KMS-11 (cell line): Measurements from ENCODE around the gene EPHA5.

Source experiments
- H2AFZ ChIP-seq: fragments of 200-600 bp; sonication (generic); 2 replicates; pipeline ENCODE4 v1.6.1; 2016; ENCODE audit warnings: antibody characterized with exemption, mixed run types, low read depth
- H3K27ac ChIP-seq: fragments of 200-600 bp; sonication (generic); 2 replicates; pipeline ENCODE4 v1.6.1; 2016; ENCODE audit warnings: mild to moderate bottlenecking, mixed run types
- H3K27me3 ChIP-seq: fragments of 200-600 bp; sonication (generic); 2 replicates; pipeline ENCODE4 v1.6.1; 2017; ENCODE audit warnings: mild to moderate bottlenecking, low read depth, mixed run types, moderate library complexity; ENCODE audit not compliant: insufficient read depth
- H3K36me3 ChIP-seq: fragments of 200-600 bp; sonication (generic); 2 replicates; pipeline ENCODE4 v1.6.1; 2017; ENCODE audit warnings: mild to moderate bottlenecking, mixed run types; ENCODE audit not compliant: insufficient read depth
- H3K4me1 ChIP-seq: fragments of 200-600 bp; sonication (generic); 2 replicates; pipeline ENCODE4 v1.6.1; 2016; ENCODE audit warnings: mild to moderate bottlenecking, low read depth, mixed run types; ENCODE audit not compliant: poor library complexity, severe bottlenecking
- H3K4me2 ChIP-seq: fragments of 200-600 bp; sonication (generic); 2 replicates; pipeline ENCODE4 v1.7.0; 2016; ENCODE audit warnings: mild to moderate bottlenecking, mixed run types
- H3K4me3 ChIP-seq: fragments of 200-600 bp; sonication (generic); IDR thresholded peaks from 2 replicates; pipeline ENCODE4 v1.6.1; 2017; ENCODE audit warnings: low read depth, low read length, mixed read lengths; ENCODE audit not compliant: insufficient read depth
- H3K79me2 ChIP-seq: fragments of 200-600 bp; sonication (generic); 2 replicates; pipeline ENCODE4 v1.6.1; 2016; ENCODE audit warnings: low read depth, mixed run types; ENCODE audit not compliant: insufficient read depth
- H3K9ac ChIP-seq: fragments of 200-600 bp; sonication (generic); 2 replicates; pipeline ENCODE4 v1.6.1; 2016; ENCODE audit warnings: mild to moderate bottlenecking, mixed run types
- H4K20me1 ChIP-seq: fragments of 200-600 bp; sonication (generic); 2 replicates; pipeline ENCODE4 v1.6.1; 2016; ENCODE audit warnings: mild to moderate bottlenecking, mixed run types; ENCODE audit not compliant: insufficient read depth
- TF ChIP-seq, protein P1 (sequence below): fragments of 200-600 bp; sonication (generic); conservative IDR thresholded peaks from 2 replicates; pipeline ENCODE4 v1.6.1; 2017; ENCODE audit warnings: low read depth, mild to moderate bottlenecking, antibody characterized with exemption, low read length, moderate library complexity, mixed read lengths

The EPHA5 gene

DNA sequence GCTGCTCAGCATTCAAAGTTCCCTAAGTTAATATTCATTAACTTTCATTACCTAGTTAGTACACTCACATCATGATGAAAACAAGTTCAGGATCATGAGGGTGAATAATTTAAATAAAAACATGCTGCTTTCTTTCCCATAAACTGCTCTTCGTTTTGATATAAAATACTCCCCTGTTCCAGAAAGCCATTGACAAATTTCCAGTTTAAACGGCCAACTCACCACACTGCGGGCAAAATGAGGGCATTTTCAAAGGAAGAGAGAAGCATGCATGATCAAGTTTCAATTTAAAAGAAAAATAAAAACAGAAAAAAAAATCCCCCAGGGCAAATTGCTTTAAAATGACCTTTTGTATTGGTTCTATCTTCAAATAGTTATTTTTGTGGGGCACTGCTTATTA is 69.6 kb downstream of the EPHA5 start:
- no peaks in the 10 kb centered on the region for H4K20me1 ChIP-seq
- no peak overlapping the region for H3K9ac ChIP-seq
- no peak overlapping the region for H2AFZ ChIP-seq
- H3K36me3 ChIP-seq, result no peaks in the 10 kb centered on the region
- no peaks in the 10 kb centered on the region for H3K4me1 ChIP-seq
- no peaks in the 10 kb centered on the region for H3K79me2 ChIP-seq
- no peaks in the 10 kb centered on the region for H3K27me3 ChIP-seq
- no peak overlapping the region for H3K27ac ChIP-seq
- no peak overlapping the region for H3K4me2 ChIP-seq
- no peak overlapping the region for H3K4me3 ChIP-seq
- TF ChIP-seq, protein P1, sequence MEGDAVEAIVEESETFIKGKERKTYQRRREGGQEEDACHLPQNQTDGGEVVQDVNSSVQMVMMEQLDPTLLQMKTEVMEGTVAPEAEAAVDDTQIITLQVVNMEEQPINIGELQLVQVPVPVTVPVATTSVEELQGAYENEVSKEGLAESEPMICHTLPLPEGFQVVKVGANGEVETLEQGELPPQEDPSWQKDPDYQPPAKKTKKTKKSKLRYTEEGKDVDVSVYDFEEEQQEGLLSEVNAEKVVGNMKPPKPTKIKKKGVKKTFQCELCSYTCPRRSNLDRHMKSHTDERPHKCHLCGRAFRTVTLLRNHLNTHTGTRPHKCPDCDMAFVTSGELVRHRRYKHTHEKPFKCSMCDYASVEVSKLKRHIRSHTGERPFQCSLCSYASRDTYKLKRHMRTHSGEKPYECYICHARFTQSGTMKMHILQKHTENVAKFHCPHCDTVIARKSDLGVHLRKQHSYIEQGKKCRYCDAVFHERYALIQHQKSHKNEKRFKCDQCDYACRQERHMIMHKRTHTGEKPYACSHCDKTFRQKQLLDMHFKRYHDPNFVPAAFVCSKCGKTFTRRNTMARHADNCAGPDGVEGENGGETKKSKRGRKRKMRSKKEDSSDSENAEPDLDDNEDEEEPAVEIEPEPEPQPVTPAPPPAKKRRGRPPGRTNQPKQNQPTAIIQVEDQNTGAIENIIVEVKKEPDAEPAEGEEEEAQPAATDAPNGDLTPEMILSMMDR, result no peak

DNA sequence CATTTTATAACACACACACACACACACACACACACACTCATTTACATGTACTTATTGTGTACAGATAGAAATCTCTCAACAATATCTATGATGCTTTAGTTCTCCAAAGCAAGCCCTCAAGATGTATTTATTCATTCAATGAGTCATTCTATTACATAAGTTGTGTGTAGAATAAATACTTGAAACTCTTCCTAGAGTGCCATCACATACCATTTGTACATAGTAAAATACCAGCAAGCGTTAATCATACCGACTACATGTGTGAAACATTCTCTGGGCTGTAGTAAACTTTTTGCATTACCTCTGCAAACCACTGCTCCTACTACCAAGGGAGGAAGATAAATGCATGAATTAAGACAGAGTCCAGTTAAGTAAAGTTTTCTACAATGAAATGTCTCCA is 70.9 kb downstream of the EPHA5 start:
- Histone ChIP-seq H3K36me3 (no peaks in the 10 kb centered on the region), H4K20me1 (no peaks in the 10 kb centered on the region), H3K27ac (no peak overlapping the region), H3K4me1 (no peaks in the 10 kb centered on the region), H3K4me3 (no peak overlapping the region), H3K79me2 (no peaks in the 10 kb centered on the region), H2AFZ (no peak overlapping the region), H3K27me3 (no peaks in the 10 kb centered on the region), H3K4me2 (no peak overlapping the region), H3K9ac (no peak overlapping the region)
- TF ChIP-seq, protein P1, result no peak

DNA sequence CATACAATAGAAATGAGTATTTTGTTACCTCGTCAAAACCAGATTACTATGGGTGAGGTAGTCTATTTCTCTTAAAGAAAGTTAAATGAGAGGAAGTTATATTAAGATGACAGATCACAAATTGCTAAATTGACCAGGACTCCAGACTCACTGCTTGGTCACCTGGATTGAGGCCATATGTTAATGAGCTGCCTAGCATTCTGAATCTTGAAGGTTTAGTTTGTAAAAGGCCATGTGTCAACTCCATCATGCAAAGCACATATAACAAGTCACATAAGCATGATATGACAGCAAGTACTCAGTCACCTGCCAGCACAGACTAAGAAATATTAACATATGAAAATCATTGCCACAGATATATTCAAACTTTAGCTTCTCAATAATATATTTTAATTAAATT is 72.6 kb downstream of the EPHA5 start:
- no peak overlapping the region for H3K4me3 ChIP-seq
- no peak overlapping the region for H3K9ac ChIP-seq
- H3K79me2 ChIP-seq, result no peaks in the 10 kb centered on the region
- no peaks in the 10 kb centered on the region for H4K20me1 ChIP-seq
- no peaks in the 10 kb centered on the region for H3K4me1 ChIP-seq
- no peak overlapping the region for H2AFZ ChIP-seq
- no peak overlapping the region for H3K27ac ChIP-seq
- H3K4me2 ChIP-seq, result no peak overlapping the region
- TF ChIP-seq, protein P1, result no peak
- no peaks in the 10 kb centered on the region for H3K27me3 ChIP-seq
- no peaks in the 10 kb centered on the region for H3K36me3 ChIP-seq

DNA sequence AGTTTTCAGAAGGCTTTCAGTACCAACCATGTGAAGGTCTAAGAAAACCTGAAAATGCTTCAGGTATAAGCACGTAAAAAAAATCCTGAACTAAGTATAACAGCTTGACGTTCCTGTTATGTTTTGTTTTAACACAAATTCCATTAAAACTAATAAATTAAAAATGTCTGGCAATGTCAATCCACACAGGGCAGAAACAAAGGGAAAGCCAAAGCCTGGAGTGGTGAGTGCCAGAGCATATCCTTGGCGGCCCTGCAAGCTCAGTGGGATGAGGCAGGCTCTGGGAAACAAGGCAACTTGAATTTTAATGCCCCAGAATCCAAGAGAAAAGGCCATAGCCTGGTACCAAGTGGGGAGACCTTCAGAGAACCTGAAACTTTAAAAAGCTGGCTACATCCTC is 78.2 kb downstream of the EPHA5 start:
- TF ChIP-seq, protein P1, result no peak
- no peak overlapping the region for H3K4me3 ChIP-seq
- no peaks in the 10 kb centered on the region for H3K27me3 ChIP-seq
- no peak overlapping the region for H3K9ac ChIP-seq
- no peaks in the 10 kb centered on the region for H4K20me1 ChIP-seq
- no peak overlapping the region for H3K27ac ChIP-seq
- H3K4me2 ChIP-seq, result no peak overlapping the region
- no peak overlapping the region for H2AFZ ChIP-seq
- no peaks in the 10 kb centered on the region for H3K4me1 ChIP-seq
- H3K36me3 ChIP-seq, result no peaks in the 10 kb centered on the region
- H3K79me2 ChIP-seq, result no peaks in the 10 kb centered on the region

DNA sequence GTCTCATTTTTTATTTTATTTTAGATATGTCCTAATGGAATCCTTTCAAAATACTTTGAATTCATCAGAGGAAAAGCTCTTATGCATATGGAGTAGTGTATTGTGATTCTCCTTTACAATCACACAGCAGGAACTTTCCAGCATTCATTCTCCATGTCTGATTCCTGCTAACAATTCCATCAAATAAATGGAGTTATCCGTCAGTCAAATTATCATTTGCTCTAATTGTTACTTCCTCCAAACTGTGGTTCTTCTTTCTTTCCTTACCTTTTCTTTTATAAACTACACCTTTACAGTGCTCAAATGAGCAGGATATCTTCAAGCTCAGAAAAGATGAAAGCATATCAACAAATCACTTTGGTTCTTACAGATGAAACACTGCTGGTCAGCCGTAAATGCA is 80.4 kb downstream of the EPHA5 start:
- H3K27me3 ChIP-seq, result no peaks in the 10 kb centered on the region
- TF ChIP-seq, protein P1, result no peak
- H3K9ac ChIP-seq, result no peak overlapping the region
- H3K36me3 ChIP-seq, result no peaks in the 10 kb centered on the region
- H2AFZ ChIP-seq, result no peak overlapping the region
- H3K4me2 ChIP-seq, result no peak overlapping the region
- H3K27ac ChIP-seq, result no peak overlapping the region
- no peaks in the 10 kb centered on the region for H3K79me2 ChIP-seq
- H3K4me1 ChIP-seq, result no peaks in the 10 kb centered on the region
- no peak overlapping the region for H3K4me3 ChIP-seq
- H4K20me1 ChIP-seq, result no peaks in the 10 kb centered on the region
